ENCODE results near the gene STAP2.
"Not testable (repeated sequence)": the region's sequence is repeated elsewhere in the genome, so short reads cannot be mapped to it uniquely, and the experiment has no call there.

Gene STAP2

DNA sequence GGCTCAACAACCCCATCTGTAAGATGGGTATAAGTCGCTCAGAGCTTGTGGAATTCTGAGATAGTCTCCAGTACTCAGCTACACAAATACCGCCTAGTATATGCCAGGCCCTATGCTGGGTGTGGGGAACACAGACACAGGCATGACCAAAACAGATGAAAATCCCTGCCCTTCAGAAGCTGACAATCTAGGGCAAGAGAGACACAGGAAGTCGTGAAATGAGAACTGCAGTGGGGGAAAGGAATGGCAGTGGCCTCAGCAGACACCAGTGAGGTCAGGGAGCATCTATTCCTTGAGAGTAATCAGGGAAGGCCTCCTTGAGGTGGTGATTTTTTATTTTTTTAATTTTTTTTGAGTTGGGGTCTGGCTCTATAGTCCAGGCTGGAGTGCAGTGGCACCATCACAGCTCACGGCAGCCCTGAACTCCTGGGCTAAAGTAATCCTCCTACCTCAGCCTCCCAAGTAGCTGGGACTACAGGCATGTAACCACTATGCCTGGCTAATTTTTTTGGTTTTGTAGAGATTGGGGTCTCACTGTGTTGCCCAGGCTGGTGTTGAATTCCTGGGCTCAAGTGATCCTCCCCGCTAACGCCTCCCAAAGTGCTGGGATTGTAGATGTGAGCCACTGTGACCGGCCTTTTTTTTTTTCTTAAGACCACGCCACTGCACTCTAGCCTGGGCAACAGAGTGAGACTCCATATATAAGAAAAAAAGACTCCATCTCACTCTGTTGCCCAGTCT lies 39.6 kb downstream of the STAP2 start:
- DNase-seq (ENCODE audit: low read depth), result no peak

DNA sequence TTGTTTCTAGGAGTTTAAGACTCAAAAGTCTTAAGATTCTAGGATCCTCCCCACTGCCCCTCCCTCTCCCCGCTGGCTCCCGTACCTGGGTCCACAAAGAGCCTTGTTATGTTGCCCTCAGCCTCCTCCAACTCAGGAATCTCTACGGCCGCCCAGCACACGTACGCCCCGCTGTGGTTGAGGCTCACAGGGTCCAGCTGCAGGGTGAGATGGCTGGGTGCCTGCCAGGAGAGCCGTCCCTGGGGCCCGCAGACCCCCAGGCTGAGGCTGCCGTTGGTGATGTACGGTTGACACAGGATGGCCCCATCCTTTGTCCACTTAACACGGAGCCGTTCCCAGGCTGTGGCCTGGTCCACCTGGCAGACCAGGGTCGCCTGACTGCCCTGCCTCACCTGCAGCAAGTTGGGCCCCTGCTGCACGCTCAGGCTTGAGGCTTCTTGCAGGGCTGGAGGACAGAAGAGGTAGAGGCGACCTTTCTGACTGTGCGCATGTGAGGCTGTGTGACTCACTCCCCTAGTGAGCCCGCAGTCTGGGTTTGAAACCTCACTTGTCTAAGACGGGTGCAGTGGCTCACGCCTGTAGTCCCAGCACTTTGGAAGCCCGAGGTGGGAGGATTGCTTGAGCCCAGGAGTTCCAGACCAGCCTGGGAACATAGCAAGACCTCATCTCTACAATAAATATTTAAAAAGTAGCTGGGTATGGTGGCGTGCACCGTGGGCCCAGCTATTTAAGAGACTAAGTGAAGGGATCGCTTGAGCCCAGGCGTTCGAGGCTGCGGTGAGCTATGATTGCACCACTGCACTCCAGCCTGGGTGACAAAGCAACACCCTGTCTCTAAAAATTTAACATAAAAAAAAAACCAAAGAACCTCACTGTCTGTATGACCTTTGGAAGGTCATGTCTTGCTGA lies 40.5 kb downstream of the STAP2 start:
- no peak for DNase-seq (ENCODE audit: low read depth)

DNA sequence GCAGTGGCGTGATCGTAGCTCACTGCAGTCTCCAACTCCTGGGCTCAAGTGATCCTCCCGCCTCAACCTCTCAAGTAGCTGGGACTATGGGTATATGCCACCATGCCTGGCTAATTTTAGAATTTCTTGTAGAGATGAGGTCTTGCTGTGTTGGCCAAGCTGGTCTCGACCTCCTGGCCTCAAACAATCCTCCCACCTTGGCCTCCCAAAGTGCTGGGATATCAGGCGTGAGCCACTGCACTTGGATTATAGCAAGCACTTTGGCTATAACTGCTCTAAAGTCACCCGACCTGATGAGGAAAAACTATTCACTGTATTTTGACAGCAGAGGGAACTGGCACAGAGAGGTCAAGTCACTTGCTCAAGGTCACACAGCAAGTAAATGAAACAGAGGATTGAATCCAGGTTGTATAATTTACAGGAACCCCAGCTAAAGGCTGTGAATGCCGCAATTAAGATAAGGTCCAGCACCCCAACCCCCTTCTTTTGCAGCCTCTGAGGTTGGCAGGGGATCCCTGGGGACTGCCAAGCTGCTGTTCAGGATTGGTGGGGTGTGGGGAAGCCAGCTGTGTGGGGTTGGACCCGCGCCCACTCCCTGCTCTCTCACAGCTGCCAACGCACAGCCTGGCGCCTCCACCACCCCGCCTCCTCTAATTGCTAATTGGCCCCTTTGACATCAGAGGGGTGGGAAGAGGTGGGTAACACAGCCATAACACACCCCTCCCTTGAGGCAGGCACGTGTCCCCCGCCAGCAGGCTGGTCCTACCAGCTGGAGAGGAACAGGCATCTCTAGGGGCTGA lies 42.5 kb downstream of the STAP2 start:
- no peak for DNase-seq (ENCODE audit: low read depth)

DNA sequence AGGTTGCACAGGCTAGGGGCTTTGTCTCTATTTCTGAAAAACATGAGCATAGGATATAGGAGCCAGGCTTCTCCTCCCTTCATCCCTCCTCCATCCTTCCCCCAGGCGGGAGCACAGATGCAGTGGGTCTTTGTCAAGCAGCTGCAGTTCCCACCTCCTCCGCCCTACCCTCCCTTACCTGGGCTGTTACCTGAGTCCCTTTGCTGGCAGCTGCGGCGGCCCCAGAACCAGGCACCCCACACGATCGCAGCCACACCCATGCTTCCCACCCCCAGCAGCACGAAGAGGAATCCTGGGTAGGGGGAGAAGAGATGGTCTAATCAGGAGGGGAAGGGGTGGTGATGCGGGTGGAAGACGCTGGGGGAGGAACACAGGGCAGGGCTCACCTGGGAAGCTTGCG lies 44.2 kb downstream of the STAP2 start:
- DNase-seq (ENCODE audit: low read depth), result no peak

DNA sequence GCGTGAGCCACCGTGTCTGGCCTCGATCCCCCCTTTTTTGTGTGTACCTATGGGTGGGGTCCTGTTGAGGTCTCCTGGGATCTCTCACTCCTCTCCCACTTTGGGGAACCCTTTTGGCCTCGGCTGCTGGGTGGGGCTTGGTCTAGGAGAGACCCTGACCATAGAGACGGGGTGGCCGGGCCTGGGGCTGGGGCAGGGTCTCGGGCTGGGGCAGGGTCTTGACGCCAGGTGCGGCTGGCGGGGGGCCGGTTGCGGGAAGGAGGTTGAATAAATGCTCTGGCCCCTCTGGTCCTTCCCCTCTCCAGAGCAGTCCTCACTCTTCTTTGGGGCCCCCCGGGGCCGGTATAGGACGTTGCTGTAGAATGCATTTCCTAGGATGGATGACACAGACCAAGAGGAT lies 46.1 kb downstream of the STAP2 start:
- no peak for DNase-seq (ENCODE audit: low read depth)

DNA sequence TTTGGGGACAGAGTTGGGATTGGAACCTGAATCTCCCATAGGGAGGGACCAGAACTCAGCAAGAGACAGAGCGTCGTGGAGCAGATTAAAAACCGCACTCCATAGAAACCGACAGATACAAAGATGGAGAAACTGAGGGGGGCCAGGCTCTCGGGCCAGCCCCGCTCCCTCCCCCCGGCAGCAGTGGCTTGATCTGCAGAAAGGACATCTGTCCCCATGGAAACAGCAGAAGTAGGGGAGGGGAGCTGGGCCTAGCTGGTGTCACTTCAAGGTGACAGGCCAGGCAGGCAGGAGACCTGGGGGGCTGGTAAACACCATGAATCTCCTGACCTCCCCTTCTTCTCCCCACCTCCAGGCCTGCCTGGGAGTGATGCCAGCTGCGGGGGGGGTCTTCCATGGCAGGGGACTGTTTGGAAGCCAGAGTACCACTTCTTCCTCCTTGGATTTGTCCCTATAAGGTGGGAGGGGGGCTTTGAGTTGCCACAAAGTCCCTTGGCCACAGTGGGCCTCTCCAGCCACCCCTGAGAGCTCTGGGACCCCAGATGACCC lies 47.4 kb downstream of the STAP2 start:
- no peak for DNase-seq (ENCODE audit: low read depth)

DNA sequence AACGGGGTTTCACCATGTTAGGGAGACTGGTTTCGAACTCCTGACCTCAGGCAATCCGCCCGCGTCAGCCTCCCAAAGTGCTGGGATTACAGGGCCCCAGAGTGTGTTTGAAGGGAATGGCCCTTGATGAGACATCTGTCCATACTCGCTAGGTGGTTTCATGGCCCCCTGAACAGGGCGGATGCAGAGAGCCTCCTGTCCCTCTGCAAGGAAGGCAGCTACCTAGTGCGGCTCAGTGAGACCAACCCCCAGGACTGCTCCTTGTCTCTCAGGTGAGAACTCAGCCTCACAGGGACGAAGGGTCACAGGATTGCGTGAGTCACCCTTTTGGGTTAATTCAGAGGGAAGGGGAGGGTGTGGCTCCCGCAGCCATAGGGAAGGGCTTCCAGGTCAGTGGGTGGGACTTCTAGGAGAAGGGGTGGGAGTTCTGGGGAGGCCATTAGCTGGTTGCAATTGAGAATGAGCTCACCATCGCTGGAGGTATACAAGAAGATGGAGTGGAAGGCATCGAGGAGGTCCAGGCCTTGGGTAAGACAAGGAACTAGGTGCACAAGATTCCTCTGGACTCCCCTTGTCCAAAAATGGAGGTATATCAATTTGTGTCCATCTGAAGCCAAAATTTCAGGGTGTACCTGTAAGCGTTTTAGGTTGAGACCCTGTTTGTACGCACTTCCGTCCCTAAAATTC lies 50.4 kb downstream of the STAP2 start:
- no peak for DNase-seq (ENCODE audit: low read depth)

DNA sequence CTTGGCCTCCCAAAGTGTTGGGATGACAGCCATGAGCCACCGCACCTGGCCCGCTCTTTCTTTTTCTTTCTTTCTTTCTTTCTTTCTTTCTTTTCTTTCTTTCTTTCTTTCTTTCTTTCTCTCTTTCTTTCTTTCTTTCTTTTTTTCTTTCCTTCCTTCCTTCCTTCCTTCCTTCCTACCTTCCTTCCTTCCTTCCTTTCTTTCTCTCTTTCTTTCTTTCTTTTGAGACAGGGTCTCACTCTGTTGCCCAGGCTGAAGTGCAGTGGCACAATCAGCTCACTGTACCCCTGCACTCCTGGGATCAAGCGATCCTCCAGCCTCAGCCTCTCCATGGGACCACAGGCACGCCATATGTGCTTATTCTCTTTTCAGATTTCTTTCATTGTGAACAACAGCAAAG lies 52.5 kb downstream of the STAP2 start:
- DNase-seq (ENCODE audit: low read depth), result not testable (repeated sequence)

DNA sequence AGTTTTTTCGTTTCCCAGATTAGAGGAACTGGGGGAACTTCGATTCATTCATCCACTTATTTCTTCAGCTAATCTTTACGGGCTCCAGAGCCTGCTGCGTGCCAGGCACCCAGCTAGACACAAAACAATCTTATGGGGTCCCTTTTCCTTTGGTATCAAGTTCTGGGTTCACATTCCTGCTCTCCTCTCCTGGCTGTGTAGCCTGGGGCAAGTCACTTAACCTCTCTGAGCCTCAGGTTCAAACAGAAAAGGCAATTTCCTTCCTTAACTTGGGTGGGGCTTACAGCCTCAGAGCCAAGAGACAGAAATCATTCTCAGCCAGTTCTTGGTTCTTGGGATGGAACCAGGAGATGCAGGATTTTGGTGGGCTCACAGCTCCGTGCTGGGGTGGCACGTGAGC lies 53.7 kb downstream of the STAP2 start:
- no peak for DNase-seq (ENCODE audit: low read depth)

DNA sequence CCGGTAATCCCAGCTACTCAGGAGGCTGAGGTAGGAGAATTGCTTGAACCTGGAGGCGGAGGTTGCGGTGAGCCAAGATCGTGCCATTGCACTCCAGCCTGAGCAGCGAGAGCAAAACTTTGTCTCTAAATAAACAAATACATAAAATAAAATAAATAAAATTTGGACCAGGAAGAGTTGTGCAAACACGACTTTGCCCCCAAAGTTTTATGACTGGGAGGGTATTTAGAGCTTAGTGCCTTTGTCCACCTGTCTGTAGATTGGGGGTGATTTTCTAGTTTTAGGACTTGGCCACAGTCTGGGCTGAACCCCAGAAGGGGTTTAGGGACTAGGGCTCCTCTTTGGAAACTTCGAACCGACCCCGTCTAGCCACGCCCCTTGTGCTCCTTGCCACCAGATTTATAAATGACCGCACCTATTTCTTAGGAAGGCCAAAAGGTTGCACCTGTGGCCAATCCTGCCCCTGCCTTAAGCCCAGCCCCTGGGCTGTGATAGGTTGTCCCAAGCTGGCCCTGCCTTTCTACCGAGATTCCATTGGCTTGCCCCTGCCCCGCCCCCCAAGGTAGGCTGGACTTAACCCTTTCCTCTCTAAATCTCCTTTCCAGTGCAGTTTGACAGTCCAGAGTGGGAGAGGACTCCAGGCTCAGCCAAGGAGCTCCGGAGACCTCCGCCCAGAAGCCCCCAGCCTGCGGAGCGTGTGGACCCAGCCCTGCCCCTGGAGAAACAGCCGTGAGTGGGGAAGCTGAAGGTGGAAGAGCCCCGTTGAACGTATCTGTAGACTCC lies 54.3 kb downstream of the STAP2 start:
- DNase-seq (ENCODE audit: low read depth), result no peak

DNA sequence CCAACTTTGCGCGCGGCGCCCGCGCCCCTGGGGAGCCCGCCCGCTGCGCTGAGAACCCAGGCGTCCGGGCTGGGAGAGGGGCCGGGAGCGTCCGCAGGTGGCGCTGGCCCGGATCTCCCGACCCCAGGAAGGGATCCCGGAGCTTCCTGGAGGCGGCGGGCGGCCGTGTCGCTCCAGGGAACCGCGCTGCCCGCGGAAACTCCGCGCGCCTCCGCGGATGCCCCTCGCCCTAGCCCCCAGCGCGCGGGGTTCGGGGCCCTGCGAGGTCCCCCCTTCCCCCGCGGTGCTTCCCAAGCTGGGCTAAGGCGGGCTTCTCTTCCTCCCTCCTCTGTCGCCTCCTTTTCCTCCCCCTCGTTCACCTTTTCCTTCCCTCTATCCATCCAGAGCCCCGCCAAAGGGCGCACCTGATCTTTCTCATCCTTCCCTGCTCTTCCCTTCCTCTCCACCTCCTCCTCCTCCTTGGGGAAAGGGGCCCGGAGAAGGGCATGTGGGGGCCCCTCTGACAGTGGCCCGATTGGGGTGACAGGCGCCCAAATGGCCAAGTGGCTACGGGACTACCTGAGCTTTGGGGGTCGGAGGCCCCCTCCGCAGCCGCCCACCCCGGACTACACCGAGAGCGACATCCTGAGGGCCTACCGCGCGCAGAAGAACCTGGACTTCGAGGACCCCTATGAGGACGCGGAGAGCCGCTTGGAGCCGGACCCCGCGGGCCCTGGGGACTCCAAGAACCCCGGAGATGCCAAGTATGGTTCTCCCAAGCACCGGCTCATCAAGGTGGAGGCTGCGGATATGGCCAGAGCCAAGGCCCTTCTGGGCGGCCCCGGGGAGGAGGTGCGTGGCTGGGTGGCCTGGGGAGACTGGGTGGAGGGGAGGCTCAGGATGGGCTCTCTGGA lies 58.9 kb downstream of the STAP2 start:
- DNase-seq (ENCODE audit: low read depth), result no peak

DNA sequence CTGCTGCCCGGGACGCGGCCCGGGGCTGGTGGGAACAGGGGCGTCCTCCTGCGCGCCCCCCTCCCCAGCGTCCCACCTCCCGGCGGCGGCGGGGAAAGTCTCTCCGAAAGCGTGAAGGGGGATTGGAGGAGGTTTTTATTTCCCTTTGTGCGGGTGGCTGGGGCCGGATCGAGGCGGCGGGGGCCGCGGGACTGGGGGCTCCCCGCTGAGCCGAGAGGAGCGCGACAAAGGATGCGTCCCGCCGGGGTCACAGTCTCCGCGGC lies 59.4 kb downstream of the STAP2 start:
- no peak for DNase-seq (ENCODE audit: low read depth)

DNA sequence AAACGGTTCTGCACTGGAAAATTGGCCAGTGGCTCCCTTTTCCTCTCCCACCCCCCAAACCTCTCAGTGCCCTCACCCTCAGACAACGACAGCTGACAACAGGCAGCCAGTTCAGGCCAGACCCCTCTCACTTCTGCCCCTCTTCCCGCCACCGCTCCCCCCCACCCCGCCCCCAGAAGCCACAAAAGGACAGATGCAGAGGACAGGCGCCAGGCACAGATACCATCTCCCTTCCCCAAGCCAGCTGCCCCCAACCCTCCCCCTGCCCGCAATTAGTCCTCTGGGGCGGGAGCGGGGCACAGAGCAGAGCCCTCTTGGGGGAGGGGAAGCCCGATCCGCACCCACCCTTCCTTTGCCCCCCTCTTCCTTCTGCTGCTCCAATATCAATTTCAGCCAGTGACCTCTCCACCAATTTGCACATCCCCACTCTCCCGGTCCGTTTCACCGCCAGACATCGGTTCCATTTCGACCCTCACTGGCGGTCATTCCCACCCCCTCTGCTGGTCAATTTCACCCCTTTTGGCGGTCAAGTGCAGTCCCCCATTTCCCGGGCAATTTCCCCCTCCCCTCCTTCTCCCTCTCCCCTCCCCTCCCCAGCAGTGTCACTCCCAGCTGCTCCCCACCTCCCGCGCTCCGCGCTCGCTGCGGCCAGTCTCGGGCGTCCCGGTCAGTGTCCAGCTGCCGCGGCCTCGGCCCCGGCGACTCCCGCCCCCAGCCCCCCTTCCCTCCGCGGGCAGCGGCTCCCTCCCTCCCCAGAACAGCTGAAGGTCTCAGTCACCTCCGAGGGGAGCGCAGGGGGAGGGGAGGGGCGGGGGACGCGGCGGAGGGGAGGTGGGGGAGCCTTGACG lies 60.0 kb downstream of the STAP2 start, which contains the start of gene SHD:
Gene SHD, plus strand, starts transcription at position 848 of the 848 bp plus-strand sequence. CDS start 798 bp downstream, outside the sequence.
- no peak for DNase-seq (ENCODE audit: low read depth)

DNA sequence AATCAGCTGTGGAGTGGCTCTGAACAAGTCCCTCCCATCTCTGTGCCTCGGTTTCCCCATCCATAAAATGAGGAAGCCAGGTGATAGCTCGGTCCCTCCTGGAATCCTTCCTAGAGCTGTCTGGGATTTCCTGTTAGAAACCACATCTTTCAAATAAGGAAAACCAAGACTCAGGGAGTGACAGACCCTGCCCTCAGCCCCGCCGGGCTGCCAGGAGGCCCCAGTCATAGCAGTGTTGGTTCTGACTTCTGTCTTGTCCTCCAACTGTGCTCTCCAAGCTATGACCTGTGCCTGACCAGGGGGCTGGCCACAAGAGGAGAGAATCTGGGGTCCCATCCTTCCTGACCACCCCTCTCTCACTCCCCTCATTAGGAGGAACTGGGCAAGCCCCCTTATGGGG lies 60.6 kb downstream of the STAP2 start:
- no peak for DNase-seq (ENCODE audit: low read depth)

DNA sequence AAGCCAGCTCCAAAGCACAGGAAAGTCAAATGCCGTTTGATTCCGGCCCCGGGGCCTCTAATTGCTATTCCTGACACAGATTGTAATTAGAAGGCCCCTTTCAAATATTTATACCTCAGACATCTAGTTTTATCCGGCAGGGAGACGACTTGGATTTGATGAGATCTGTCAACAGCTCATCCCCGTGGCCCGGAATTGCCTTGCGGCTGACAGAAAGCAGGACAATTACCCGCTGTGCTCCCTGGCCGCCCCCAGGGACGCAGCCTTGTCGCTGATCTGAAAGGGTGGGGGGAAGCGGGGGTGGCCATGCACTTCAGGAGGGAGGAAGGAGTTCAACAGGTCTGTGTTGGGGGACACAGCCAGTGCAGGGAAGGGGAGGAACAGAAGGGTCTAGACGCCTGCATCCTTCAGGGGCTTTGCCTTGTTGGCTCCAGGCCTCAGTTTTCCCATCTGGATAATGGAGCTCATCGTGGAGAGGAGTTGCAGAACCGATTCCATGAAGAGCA lies 61.4 kb downstream of the STAP2 start:
- DNase-seq (ENCODE audit: low read depth), result no peak

DNA sequence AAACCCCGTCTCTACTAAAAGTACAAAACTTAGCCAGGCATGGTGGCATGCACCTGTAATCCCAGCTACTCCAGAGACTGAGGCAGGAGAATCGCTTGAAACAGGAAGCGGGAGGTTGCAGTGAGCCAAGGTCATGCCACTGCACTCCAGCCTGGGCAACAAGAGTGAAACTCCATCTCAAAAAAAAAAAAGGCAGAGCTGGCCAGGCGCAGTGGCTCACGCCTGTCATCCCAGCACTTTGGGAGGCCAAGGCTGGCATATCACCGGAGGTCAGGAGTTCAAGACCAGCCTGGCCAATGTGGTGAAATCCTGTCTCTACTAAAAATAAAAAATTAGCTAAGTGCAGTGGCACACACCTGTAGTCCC lies 64.3 kb downstream of the STAP2 start:
- DNase-seq (ENCODE audit: low read depth), result not testable (repeated sequence)
